Anterior cingulate cortex (tissue), 58 donors: Measurements from ENCODE around the gene ITGB3.
"Not testable (repeated sequence)": the region's sequence is repeated elsewhere in the genome, so short reads cannot be mapped to it uniquely, and the experiment has no call there.

Experiments used
- DNase-seq, 58 donors: peaks; one replicate each; lab custom pipeline; 2025; lab: John Stamatoyannopoulos, UW

Gene ITGB3

DNA sequence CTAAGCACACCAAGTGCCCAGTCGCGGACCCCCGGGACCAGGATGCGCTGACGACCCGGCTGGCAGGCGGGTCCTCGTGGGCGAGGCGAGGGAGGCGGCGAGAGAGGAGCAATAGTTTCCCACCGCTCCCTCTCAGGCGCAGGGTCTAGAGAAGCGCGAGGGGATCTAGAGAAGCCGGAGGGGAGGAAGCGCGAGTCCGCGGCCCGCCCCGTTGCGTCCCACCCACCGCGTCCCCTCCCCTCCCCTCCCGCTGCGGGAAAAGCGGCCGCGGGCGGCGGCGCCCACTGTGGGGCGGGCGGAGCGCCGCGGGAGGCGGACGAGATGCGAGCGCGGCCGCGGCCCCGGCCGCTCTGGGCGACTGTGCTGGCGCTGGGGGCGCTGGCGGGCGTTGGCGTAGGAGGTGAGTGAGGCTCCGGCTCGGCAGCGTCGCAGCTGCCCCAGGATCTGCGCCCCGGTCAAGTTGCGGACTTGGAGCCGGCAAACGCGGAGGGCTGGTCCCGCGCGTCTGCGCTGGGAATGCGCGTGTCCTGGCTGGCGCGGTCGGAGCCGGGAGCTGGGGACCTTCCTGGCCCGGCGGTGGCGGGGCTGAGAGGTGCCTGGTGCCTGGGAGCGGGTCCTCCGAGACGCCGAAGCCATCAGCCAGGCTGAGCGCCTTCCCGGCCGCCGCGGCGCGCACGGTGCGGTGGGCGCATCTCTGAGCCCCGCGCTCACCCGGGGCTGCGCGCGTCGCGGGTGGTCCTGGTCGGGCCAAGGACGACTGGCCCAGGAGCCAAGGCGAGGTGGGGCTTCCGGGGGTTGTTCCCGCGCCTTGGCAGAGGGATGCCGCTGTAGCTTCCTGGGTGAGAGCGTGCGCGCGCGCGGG, at the start of gene ITGB3:
Gene ITGB3 (plus strand): TSS at position 287 of the 862 bp plus-strand sequence. CDS start 35 bp downstream, at position 322.
- peak in 32 of 58 donors; percentile 1 to 45 (median 18) for DNase-seq

DNA sequence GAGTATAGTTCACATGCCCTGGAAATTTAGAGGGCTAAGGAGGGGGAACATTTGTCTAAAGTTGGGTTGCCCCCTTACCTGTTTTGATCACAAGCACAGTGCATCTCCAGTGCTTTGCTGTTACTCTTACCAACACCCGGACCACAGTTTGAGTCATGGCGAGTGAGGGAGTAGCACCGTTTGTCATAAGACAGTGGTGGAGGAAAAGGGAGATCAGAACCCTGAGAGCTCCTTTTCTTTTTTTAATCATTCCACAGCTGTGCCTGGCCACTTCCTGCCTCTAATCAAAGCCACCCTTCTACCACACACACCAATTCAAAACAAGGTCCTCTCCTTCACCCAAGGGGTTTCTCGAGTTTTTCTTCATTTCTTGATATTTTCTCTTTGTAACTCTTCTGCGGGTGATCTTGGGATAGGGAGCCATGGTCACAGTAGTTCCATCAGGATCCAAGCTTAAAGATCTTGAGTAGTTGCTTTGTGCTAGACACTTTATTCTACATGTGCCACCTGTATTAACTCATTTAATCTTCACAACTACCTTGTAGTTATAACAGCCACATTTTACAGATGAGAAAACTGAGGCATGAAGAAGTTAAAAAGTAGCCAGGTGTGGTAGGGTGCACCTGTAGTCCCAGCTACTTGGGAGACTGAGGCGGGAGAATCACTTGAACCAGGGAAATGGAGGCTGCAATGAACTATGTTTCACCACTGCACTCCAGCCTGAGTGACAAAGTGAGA, 49.5 kb upstream of the ITGB3 start:
- no peak for DNase-seq

DNA sequence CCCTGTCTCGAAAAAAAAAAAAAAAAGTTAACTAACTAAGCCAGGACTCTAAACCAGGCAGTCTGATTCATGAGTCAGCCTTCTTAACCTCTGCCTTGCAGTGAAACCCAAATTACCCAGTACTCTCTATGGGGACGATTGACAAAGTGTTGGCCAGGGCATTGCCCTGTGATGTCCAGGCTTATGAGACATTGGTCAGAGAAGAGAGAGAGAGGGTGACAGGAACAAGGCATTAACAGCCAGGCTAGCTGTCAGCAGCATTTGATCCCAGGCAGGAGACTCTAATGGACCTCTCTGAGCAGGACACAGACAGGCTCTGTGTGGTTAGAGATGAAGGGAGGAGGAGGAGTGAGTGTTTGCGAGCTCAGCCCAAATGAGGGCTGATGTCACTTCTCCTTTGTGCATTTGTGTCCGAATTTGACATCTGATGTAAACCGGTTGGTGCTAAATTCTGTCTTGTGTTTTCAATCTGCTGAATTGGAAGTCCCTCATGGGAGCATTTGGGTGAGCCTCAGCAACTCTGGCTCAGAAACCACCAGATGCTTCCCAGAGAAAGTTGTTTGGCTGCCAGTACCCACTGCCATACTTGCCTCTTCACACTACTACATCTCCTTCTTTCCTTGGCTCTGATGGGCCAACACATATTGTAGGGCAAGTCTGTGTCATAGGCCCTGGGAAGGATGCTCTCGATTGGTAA, 48.8 kb upstream of the ITGB3 start:
- peak in 25 of 58 donors; percentile 2 to 75 (median 15) for DNase-seq

DNA sequence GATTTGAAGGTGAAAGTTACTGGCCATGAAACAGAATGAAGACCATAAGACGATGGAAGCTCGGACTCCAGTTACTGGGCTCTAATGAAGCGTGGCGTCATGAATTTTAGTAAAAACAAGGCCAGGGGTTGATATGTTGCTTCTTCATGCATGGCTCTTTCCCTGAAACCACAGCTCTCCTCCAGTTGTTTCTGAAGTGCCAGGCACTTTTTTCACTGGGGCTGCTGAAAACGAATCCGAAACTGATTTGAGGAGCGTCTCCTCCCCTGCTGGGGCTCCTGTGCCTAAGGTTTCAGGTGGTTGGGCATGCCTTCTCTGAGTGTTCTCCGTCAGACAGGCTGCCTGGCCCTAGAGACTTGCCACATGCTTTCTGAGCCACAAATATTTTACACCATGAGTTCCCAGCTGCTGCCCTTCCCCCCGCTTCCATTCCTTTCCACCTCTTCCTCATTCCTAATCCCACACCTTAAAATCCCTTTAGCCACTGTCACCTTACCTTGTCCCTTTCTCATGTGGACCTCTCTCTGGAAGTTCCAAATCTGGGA, 48.1 kb upstream of the ITGB3 start:
- no peak for DNase-seq

DNA sequence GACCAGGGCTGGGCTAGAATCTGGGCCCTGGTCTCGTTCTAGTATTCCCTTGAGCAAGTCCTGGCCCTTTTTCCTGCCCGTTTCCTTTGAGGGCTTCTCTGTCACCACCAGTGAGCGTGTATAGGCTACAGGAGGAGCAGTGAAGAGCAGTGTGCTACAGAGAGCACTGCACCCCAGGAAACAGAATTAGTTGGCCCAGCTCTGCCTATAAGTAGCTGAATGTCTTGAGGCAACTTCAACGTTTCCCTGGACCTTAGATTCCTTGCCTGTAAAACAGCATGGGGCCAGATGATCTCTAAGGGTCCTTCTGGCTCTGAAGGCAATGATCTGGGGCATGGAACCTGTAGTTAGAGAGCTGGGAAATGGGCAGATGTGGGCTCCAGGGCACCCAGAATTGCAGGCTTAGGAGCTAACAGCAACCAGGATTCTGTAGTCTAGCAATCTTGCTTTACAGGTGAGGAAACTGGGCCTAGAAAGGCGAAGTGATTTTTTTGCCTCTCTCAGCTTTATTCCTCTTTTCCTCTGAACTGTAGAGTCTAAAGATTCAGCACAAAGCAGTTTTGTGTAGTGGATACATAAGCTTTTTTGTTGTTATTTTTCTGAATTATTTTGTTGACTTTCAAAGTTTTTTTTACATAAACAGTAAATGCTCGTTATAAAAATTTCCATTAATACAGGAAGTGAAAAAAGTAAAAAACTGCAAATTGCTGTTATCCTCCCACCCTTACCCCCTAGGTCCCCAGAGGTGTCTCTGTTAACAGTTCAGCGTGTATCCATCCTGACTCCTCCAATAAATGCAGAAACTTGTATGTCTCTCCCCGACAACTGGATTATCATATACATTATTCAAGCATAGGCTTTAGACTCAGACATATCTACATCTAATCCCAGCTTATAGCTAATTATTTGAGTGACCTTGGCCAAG, 46.2 kb upstream of the ITGB3 start:
- DNase-seq, result no peak

DNA sequence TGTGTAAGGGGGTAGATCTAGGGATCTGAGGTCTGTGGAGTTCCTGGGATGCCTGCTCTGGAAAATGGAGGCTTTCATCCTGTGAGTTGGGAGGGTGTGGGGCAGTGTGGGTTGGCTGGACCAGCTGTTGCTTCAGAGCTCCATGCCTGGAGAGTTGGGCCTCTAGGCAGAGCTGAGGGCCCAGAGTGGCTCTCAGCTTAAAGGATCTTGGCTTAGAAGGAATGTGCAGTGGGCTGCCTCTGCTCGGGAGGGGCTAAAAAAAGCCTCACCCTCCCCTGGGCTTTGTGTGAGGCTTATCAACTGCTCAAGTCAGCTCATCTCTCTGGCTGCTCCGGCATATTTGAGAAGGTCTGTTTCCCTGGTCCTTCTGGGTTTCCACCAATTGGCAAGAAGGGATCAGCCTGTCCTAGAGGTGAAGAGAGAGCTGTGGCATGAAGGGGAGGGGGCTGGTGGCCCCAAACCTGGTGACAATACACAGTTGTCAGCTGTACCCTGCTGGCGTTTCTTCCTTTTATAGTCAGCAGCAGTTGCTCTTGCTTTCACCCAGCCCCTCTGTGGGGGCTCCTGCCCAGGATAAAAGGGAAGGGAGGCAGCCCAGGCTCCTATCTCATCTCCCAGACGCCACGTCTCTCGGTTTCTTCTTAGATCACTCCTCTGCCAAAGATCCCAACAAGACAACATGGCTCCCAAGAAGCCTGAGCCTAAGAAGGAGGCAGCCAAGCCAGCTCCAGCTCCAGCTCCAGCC, 44.7 kb upstream of the ITGB3 start, which contains the start of gene MYL4:
Gene MYL4 (plus strand): TSS at position 605 of the 745 bp plus-strand sequence. CDS start 75 bp downstream, at position 680.
- no peak for DNase-seq

DNA sequence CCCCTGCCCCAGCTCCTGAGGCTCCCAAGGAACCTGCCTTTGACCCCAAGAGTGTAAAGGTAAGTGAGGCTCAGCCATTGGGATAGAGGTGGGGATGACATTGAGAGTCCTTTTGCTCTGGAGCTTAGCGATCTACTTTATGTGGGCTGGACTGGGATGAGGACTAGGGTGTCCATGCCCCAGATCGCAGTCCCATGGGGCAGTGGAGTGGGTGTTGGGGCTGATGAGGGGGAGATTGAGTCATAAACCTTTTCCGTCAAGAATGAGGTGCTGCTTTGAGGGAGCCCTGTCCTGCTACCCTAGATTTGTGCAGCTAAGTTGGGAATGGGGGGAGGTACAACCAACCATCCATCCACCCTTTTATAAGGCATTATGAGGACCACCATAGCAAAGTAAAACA, 44.1 kb upstream of the ITGB3 start:
- no peak for DNase-seq

DNA sequence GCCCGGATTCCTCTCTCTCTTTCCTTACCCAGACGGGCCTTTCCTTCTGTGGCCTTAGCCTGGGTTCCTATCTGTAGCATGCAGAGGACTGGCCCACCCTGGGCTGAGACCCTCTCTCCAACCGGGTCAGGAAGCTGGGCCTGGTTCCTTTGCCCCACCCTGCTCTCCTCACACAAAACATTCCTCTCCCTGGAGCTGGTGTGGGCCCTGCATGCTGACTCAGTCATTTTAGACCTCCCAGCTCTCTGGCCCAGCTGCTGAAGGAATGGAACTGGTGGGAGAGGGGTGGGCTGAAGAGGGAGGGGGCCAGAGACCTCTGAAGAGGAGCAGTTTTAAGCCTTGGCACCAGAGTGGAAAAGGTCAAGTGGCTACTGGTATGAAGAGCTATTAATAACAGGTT, 43.5 kb upstream of the ITGB3 start:
- DNase-seq, result no peak

DNA sequence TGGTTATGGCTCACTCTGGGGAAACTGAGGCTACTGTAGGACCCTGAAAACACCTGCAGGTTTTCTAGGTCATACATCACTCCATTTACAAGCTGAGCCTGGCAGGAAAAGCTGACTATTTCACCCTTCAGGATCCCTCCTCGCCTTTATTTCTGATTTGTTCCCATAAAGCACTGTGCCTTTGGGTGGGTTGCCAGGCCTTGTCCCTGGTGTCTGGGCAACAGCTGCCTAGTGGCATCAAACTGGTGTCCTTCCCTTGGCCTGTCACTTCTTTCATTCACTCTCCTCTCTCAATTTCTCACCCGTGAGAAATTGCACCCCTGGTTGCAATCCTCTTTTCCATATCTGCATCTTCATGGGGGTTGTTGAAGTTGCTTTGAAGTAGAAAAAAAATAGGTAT, 42.8 kb upstream of the ITGB3 start:
- DNase-seq, result no peak

DNA sequence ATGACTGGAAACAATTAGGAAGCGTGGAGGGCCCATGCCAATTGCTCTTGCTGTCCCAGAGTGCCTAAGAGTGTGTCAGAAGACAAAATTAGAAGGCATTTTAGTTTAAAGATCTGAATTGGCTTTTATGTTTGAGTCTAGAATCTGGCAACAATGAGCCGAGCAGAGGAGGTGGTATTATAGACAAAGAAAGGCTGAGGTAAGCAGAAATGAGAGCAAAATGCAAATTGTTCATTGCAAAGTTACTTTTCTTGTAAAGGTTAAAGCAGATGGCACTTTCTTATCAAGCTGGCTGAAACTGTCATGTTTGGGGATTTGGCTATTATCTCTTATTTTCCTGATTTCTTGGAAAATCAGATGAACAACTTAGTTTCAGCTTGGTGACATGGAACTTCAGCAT, 41.2 kb upstream of the ITGB3 start:
- DNase-seq, result no peak

DNA sequence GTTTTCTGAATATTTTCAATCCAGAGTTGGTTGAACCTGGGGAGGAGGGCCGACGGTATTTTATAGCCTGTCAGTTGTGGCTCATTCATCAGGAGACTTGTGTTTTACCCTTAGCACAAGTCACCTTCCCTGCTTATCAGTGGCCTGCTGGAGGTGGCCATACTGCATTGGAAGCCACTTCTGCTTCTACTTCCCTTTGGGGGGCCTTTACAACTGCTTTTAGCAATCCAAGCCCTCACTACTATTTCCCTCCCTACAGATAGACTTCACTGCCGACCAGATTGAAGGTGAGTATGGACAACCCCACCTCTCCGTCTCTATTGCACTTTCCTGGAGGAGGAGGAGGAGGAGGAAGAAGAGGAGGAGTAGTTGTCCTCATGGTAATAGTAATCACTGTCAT, 40.1 kb upstream of the ITGB3 start:
- DNase-seq, result no peak

DNA sequence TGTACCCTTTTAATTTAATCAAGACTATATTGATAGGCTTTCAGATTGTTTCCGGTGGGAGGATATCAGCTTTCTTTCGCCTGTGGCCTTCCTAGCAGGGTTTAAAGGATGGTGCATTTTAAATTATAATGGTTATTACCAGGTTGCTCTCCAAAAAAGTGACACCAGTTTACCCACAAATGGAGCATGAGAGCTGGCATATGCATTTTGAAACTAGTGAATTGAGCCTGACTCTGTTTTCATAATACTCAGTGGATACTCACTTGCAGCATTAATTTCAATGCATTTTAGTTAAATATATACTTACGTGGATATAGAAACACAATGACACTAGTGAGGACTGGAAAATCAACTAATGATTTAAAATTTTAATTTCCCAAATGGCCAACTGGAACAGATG, 38.7 kb upstream of the ITGB3 start:
- DNase-seq, result no peak

DNA sequence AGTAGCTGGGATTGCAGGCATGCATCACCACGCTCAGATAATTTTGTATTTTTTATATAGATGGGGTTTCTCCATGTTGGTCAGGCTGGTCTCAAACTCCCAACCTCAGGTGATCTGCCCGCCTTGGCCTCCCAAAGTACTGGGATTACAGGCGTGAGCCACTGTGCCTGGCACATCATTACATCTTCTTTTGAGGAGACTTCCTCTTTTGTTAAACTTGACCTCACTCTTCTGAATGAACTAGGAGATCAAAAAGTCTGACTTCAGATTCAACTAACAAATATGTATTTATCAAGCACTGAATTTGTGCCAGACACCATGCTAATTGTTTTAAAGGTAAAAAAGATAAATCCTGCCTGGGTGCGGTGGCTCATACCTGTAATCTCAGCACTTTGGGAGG, 36.8 kb upstream of the ITGB3 start:
- not testable (repeated sequence) for DNase-seq

DNA sequence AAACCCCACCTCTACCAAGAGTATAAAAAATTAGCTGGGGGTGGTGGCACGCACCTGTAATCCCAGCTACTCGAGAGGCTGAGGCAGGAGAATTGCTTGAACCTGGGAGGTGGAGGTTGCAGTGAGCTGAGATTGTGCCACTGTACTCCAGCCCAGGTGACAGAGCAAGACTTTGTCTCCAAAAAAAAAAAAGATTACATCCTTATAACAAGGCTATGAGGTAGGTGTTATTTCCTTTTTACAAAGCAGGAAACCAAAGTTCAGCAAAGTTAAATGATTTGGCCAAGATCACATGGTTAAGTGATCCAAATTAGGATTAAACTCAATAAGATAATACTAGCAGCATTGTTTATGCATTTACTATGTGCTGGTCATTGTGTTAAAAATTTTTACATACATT, 36.3 kb upstream of the ITGB3 start:
- not testable (repeated sequence) for DNase-seq

DNA sequence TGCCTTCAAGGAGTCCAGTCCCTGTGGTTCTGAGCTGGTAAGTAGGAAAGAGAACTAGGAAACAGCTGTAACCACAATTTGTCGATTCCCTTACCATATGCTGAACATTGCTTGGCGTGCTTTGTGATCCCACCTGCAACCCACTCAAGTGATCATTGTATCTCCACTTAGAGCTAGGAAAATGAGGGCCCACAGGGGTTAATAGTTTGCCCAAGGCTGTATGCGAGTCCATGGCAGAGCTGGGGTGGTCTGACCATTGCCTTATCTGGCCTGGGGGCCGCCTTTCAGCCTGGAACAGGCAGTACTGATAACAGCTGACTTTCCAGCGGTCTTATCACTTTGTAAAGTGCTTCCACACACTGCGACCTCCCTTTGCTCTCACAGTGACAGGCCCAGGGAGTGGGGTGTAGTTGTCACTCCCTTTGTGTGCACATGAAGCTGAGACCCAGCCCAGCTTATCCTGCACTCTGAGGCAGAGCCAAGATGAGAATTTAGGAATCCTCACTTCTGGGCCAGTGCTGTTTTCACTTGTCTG, 34.7 kb upstream of the ITGB3 start:
- DNase-seq, result no peak

DNA sequence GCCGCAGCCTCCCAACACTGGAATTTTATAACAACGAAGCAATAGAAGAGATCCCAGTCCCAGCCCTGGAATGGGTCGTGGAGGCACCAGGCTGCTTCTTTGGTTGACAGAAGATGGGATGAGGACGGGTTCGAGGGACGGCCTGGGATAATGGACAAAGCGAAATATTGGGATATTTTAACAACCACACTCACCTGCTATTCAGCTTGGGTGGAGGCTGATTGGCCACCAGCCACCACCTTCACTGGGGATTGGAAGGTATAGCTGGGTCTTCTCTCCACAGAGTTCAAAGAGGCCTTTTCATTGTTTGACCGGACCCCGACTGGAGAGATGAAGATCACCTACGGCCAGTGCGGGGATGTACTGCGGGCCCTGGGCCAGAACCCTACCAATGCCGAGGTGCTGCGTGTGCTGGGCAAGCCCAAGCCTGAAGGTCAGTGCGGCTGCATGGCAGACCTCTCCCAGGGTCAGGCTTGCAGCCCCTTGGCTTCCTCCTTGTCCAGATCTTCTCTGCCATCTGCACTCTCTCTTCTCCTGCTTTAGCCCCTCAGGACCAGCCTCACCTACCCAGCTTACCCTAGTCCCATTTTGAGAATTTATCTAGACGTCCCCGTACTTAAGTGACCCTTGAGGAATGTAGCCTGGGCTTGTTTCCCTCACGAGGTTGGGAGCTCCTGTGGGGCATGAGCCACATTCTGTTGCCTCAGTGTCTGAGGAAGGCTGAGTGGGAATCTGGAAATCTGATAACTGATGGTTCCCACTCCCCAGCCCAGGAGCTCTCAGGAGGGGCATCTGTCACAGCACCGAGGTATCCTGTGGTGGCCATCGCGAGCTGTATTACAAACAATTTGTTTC, 33.8 kb upstream of the ITGB3 start:
- no peak for DNase-seq

DNA sequence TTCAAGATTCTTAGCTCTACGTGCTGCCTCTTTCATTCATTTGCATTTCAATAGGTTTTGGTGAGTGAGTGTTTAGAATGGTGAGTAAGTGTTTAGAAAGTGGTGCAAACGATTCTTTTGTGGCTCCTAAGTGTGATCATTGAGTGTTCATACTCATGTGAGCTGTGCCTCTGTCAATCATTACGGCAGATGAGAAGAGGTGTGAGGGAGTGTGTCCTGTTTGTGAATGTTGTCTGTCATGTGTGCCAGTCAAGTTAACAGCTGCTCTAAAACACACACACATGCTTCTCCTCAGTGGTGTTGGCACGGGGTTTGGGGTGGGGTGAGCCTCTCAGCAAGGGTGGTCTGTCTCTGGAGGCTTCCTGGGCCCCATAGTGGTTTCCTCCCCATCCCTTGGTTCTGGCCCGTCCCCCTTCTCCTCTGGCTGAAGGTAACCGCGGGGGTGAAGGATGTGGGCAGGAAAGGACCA, 33.1 kb upstream of the ITGB3 start:
- DNase-seq, result no peak

DNA sequence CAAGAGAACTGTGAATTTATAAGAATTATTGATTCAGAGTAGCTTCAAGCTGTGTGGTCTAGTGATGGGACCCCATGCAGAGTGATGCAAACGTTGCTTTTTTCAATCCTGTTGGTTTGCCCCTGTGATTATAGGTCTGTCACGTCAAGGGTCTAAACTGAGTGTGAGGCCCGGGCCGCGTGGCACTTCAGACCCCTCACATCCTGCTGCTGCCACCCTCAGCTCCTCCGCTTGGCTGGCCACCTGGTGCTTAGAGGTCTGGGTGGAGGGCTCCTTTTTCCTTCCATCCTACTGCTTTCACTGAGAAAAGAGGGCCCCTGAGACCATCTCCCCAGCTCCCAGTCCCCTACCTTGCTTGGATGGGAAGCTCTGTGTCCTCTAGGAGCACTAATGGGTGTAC, 32.5 kb upstream of the ITGB3 start:
- DNase-seq, result no peak
